Purkinje cell (primary cell): ENCODE results near the gene NFKB1. TPM values are rescaled to one million over a fixed set of nuclear protein-coding genes. Genes with fewer than 3 reads are reported as not detected.

ENCODE experiments used
- polyA plus RNA-seq: library from polyadenylated mRNA; unstranded; fragments of >200 nt; fragmentation: Nextera tagmentation; gene quantifications from 2 replicates; pipeline ENCODE4 v1.2.1, GENCODE V29; 2014

The NFKB1 gene, protein sequence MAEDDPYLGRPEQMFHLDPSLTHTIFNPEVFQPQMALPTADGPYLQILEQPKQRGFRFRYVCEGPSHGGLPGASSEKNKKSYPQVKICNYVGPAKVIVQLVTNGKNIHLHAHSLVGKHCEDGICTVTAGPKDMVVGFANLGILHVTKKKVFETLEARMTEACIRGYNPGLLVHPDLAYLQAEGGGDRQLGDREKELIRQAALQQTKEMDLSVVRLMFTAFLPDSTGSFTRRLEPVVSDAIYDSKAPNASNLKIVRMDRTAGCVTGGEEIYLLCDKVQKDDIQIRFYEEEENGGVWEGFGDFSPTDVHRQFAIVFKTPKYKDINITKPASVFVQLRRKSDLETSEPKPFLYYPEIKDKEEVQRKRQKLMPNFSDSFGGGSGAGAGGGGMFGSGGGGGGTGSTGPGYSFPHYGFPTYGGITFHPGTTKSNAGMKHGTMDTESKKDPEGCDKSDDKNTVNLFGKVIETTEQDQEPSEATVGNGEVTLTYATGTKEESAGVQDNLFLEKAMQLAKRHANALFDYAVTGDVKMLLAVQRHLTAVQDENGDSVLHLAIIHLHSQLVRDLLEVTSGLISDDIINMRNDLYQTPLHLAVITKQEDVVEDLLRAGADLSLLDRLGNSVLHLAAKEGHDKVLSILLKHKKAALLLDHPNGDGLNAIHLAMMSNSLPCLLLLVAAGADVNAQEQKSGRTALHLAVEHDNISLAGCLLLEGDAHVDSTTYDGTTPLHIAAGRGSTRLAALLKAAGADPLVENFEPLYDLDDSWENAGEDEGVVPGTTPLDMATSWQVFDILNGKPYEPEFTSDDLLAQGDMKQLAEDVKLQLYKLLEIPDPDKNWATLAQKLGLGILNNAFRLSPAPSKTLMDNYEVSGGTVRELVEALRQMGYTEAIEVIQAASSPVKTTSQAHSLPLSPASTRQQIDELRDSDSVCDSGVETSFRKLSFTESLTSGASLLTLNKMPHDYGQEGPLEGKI
- 0.34 and 3.0 TPM in 2 replicates for polyA plus RNA-seq

GRCh38 chr4:102500696-102501446 lies at the start of gene NFKB1:
Gene NFKB1, plus strand, starts transcription at chr4:102501359. Its CDS starts 24,160 bp downstream, at chr4:102525519.

Other genes starting within 250 kb of the NFKB1 start
- 3.5 and 4.7 TPM in 2 replicates for gene SLC39A8, start 155.9 kb upstream of the NFKB1 start, polyA plus RNA-seq